ENCODE data around the gene ABCB6. TPM values are rescaled to one million over a fixed set of nuclear protein-coding genes. Genes with fewer than 3 reads are reported as not detected.

ABCB6 gene
- total RNA-seq = 10 to 100 TPM in 4 of 5 donors, 1 to 10 TPM in 1; 8.2 to 41.5 (median 29.5) TPM
- polyA plus RNA-seq = 10 to 100 TPM in 2 of 3 donors, 1 to 10 TPM in 1; 8.4 to 47.8 (median 14.5) TPM
- long read RNA-seq, donor 1, partial matches to known transcripts = 0 of 1 reads
- long read RNA-seq, donor 1, other reads (novel, unspliced or antisense) = 0 of 1 reads
- long read RNA-seq, donor 2, partial matches to known transcripts = 0 of 6 reads
- long read RNA-seq, donor 2, other reads (novel, unspliced or antisense) = 0 of 6 reads
- long read RNA-seq, donor 3, partial matches to known transcripts = 0 of 2 reads
- long read RNA-seq, donor 3, other reads (novel, unspliced or antisense) = 0 of 2 reads
- long read RNA-seq, donor 4 = 0 reads
- long read RNA-seq, donor 5, partial matches to known transcripts = 0 of 1 reads
- long read RNA-seq, donor 5, other reads (novel, unspliced or antisense) = 0 of 1 reads
- long read RNA-seq, donor 6 = 0 reads
- long read RNA-seq, donor 7, partial matches to known transcripts = 0 of 2 reads
- long read RNA-seq, donor 7, other reads (novel, unspliced or antisense) = 0 of 2 reads
- long read RNA-seq, donor 8 = 0 reads
- long read RNA-seq, donor 9, partial matches to known transcripts = 0 of 4 reads
- long read RNA-seq, donor 9, other reads (novel, unspliced or antisense) = 0 of 4 reads
- long read RNA-seq, donor 10, partial matches to known transcripts = 0 of 1 reads
- long read RNA-seq, donor 10, other reads (novel, unspliced or antisense) = 0 of 1 reads

DNA sequence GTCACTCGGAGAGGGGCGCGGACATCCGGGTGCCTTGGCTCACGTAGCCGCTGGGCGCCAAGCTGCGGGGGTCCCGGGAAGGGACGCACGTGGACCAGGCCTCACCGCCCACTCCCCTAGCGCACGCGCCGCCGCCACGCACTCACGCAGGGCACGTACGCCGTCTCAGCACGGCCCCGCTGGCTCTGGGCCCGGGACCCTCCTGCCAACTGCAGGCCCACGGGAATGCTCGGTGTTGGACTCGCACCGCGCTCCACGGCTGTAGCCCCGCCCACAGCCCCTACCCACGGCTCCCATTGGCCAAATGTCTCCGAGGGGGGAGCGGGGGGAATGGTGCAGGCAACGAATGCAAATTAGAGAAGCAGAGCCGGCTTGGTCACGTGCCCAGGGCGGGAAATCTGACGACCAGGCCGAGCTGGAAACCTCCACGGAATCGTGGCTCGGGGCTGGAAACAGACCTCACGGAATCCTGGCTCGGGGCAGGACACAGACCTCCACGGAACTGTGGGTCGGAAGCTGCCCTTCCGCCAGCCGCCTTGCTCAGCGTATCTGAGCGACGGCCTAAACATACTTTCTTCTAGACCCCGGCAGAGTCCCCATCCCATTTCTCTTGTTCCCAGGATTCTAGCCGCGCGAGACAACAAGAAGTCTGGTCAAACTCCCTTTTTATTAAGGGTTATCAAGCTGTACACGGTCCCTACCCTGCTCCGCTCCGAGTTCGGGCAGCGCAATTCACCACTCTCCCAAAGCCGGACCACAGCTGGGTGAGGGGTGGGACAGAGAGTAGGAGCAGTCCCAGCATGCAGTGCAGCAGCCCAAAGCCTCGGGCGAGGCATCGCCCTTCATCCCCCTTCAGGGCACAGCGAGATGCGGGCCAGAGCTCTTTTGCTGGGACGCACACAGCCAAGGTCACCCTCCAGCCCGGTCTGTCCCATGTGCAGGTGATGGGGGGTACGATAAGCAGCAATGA is at the start of gene ABCB6:
ABCB6 (minus strand) TSS at position 227 of the 970 bp plus-strand sequence. CDS start 285 bp downstream, outside the sequence.
- Histone ChIP-seq H3K4me1 (peaks cover 25 to 49% (median 39%) of the 10 kb centered on the region in 4 donors), H3K36me3 (peaks cover 62 to 71% (median 65%) of the 10 kb centered on the region in 4 donors), H3K4me3 (peak within 1 kb of the TSS; percentile 50 to 69 (median 60)), H3K9me3 (no peaks in the 10 kb centered on the region), H3K27ac (peak within 1 kb of the TSS; percentile 81 to 95 (median 94)), H3K27me3 (no peaks in the 10 kb centered on the region)
- intact Hi-C loops (cut with DNase I; ENCODE audit: low total_unique reads) = loop anchor here (5.0 kb wide), 1 partner anchor 47 kb away; the partner anchor contains the start of gene SLC23A3
- peak; percentile 96 to 98 for DNase-seq
- no peak for TF ChIP-seq CTCF (IDR thresholded peaks at IDR 0.05)
- peak in 2 of 4 donors; percentile 22 to 47 for TF ChIP-seq POLR2A (IDR thresholded peaks at IDR 0.05)
- peak; percentile 53 to 87 (median 77) for TF ChIP-seq POLR2AphosphoS5 (IDR thresholded peaks at IDR 0.05)
- TF ChIP-seq EP300 (IDR thresholded peaks at IDR 0.05) = no peak
- 8 to 10% (median 8%) methylated on average over 31 to 71 of the region's 71 CpGs for WGBS, 5 donors

DNA sequence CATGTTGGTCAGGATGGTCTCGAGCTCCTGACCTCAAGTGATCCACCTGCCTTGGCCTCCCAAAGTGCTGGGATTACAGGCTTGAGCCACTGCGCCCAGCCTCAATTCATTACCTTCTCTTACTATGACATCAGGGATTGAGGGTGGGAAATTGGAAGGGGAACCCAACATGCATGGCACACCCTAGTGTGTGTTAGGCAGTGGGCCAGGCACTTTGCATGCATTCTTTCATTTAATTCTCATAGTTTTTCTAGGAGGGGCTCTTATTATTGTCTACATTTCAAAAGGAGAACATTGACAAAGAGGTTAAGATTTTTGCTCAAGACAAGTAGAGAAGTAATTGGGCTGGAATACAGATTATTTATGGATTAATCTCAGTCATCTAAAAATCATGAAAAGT is 49.5 kb upstream of the ABCB6 start:
- Histone ChIP-seq H3K36me3 (no peaks in the 10 kb centered on the region), H3K4me1 (peaks cover 0 to 6% (median 0%) of the 10 kb centered on the region in 4 donors), H3K27ac (no peak overlapping the region), H3K9me3 (no peaks in the 10 kb centered on the region), H3K4me3 (no peak overlapping the region), H3K27me3 (no peaks in the 10 kb centered on the region)
- DNase-seq = no peak
- TF ChIP-seq POLR2AphosphoS5 (IDR thresholded peaks at IDR 0.05) = no peak
- 83 to 89% (median 89%) methylated on average over 2 of the region's 2 CpGs for WGBS, 5 donors
- intact Hi-C loops (cut with DNase I; ENCODE audit: low total_unique reads) = no loop called here

- no peak for TF ChIP-seq EP300 (IDR thresholded peaks at IDR 0.05)
- TF ChIP-seq POLR2A (IDR thresholded peaks at IDR 0.05) = no peak
- no peak for TF ChIP-seq CTCF (IDR thresholded peaks at IDR 0.05)
- TF ChIP-seq POLR2AphosphoS5 (IDR thresholded peaks at IDR 0.05) = no peak
- DNase-seq = no peak
- no peak overlapping the region for H3K27ac ChIP-seq
- H3K27me3 ChIP-seq = peaks cover 0 to 4% (median 0%) of the 10 kb centered on the region in 3 donors
- H3K9me3 ChIP-seq = no peaks in the 10 kb centered on the region
- 80 to 100% (median 87%) methylated on average over 1 of the region's 1 CpG for WGBS, 5 donors
- peaks cover 0 to 6% (median 0%) of the 10 kb centered on the region in 4 donors for H3K4me1 ChIP-seq
- intact Hi-C loops (cut with DNase I; ENCODE audit: low total_unique reads) = no loop called here
- H3K4me3 ChIP-seq = no peak overlapping the region
- no peaks in the 10 kb centered on the region for H3K36me3 ChIP-seq
Measured at GRCh38 chr2:219266886-219267285, 48.1 kb upstream of the ABCB6 start.

DNA sequence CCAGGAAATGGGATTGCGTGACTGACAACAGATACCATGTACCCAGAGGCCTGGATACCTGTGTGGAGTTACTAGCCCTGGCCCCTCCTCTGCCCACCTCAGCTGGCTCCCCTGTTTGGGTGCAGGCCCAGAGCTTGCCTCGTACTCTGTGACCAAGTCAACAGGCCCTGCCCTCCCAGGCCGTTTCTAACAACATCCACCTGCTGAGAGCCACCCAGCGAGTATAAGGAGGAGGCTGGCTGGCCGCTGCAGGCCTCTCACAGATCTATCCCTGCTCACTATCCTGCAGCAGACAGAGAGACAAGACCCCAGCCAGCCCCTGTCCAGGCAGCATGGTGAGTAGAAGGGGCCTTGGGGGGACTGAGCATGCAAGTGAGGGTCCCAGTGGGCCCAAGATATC is 47.5 kb upstream of the ABCB6 start:
- Histone ChIP-seq H3K36me3 (no peaks in the 10 kb centered on the region), H3K27me3 (peaks cover 0 to 4% (median 0%) of the 10 kb centered on the region in 3 donors), H3K4me3 (no peak overlapping the region), H3K27ac (no peak overlapping the region), H3K9me3 (no peaks in the 10 kb centered on the region), H3K4me1 (peaks cover 0 to 6% (median 0%) of the 10 kb centered on the region in 4 donors)
- intact Hi-C loops (cut with DNase I; ENCODE audit: low total_unique reads) = no loop called here
- peak in 1 of 2 donors; percentile 10 for DNase-seq
- TF ChIP-seq CTCF (IDR thresholded peaks at IDR 0.05) (no peak), POLR2AphosphoS5 (IDR thresholded peaks at IDR 0.05) (no peak), EP300 (IDR thresholded peaks at IDR 0.05) (no peak), POLR2A (IDR thresholded peaks at IDR 0.05) (no peak)
- 62 to 83% (median 76%) methylated on average over 4 to 5 of the region's 5 CpGs for WGBS, 5 donors
